ENCODE data around the gene GOLGA6A. TPM values are rescaled to one million over a fixed set of nuclear protein-coding genes. Genes with fewer than 3 reads are reported as not detected.
A peak's percentile ranks its signal among the peaks of the same experiment; 100 is the strongest.

The GOLGA6A gene
- total and polyA plus RNA-seq, 4 donors: 0.03 to 0.14 TPM; not detected in 2

GRCh38 chr15:74045636-74046274 lies 36.6 kb downstream of the GOLGA6A start:
- no peak overlapping the region for H3K9ac ChIP-seq (ENCODE audit: insufficient read depth in 1 of 2, low read length in 2 of 2)
- H3K27ac ChIP-seq (ENCODE audit: low read depth in 1 of 2, low read length in 1 of 2): peak overlapping the region in 1 of 2 donors; percentile 11
- TF ChIP-seq, protein P1, sequence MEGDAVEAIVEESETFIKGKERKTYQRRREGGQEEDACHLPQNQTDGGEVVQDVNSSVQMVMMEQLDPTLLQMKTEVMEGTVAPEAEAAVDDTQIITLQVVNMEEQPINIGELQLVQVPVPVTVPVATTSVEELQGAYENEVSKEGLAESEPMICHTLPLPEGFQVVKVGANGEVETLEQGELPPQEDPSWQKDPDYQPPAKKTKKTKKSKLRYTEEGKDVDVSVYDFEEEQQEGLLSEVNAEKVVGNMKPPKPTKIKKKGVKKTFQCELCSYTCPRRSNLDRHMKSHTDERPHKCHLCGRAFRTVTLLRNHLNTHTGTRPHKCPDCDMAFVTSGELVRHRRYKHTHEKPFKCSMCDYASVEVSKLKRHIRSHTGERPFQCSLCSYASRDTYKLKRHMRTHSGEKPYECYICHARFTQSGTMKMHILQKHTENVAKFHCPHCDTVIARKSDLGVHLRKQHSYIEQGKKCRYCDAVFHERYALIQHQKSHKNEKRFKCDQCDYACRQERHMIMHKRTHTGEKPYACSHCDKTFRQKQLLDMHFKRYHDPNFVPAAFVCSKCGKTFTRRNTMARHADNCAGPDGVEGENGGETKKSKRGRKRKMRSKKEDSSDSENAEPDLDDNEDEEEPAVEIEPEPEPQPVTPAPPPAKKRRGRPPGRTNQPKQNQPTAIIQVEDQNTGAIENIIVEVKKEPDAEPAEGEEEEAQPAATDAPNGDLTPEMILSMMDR (IDR thresholded peaks at IDR 0.05; ENCODE audit: control extremely low read depth, extremely low read depth): no peak
- H3K36me3 ChIP-seq (ENCODE audit: control insufficient read depth in 4 of 4, insufficient read depth in 4 of 4, low read length in 4 of 4): peaks cover 0 to 18% (median 3%) of the 10 kb centered on the region in 4 donors
- WGBS, 2 donors: 81 to 82% methylated on average over 7 of the region's 7 CpGs
- no peaks in the 10 kb centered on the region for H3K9me3 ChIP-seq (ENCODE audit: control insufficient read depth in 4 of 4, insufficient read depth in 3 of 4, low read length in 3 of 4)
- H3K4me3 ChIP-seq: no peak overlapping the region
- no peaks in the 10 kb centered on the region for H3K27me3 ChIP-seq (ENCODE audit: control insufficient read depth in 3 of 3, insufficient read depth in 3 of 3, low read length in 2 of 3)
- DNase-seq: no peak
- H3K4me1 ChIP-seq (ENCODE audit: control insufficient read depth in 5 of 5, insufficient read depth in 5 of 5, low read length in 5 of 5): peaks cover 0 to 19% (median 12%) of the 10 kb centered on the region in 5 donors
- ATAC-seq (ENCODE audit: insufficient read depth, low FRiP score): no peak

DNA sequence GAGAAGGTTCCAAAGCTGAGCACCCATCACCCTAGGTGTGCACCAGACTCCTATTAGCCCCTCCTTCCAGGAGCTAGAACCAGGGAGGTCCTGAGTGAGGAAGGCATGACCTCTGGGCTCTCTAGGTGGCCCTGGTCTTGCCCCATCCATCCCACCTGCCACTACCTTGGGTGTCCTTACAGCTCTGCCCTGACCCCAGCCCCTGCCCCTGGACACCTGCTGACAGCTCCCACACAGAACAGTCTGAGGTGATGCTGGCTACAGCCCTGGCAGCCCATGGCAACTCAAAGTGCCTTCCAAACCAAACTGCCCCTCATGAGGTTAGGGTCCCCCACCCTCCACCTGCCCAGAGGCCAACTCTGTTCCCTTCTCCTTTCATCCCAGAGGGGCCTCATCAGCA lies 37.2 kb downstream of the GOLGA6A start:
- Histone ChIP-seq H3K4me3 (no peak overlapping the region), H3K27me3 (ENCODE audit: control insufficient read depth in 3 of 3, insufficient read depth in 3 of 3, low read length in 2 of 3) (no peaks in the 10 kb centered on the region), H3K27ac (ENCODE audit: low read depth in 1 of 2, low read length in 1 of 2) (peak overlapping the region in 1 of 2 donors; percentile 11), H3K9ac (ENCODE audit: insufficient read depth in 1 of 2, low read length in 2 of 2) (no peak overlapping the region), H3K9me3 (ENCODE audit: control insufficient read depth in 4 of 4, insufficient read depth in 3 of 4, low read length in 3 of 4) (no peaks in the 10 kb centered on the region), H3K4me1 (ENCODE audit: control insufficient read depth in 5 of 5, insufficient read depth in 5 of 5, low read length in 5 of 5) (peaks cover 0 to 22% (median 12%) of the 10 kb centered on the region in 5 donors), H3K36me3 (ENCODE audit: control insufficient read depth in 4 of 4, insufficient read depth in 4 of 4, low read length in 4 of 4) (peaks cover 0 to 18% (median 3%) of the 10 kb centered on the region in 4 donors)
- DNase-seq (no peak), ATAC-seq (ENCODE audit: insufficient read depth, low FRiP score) (no peak)
- TF ChIP-seq, protein P1 (IDR thresholded peaks at IDR 0.05; ENCODE audit: control extremely low read depth, extremely low read depth): no peak

GRCh38 chr15:74044267-74045110 lies 37.9 kb downstream of the GOLGA6A start:
- Histone ChIP-seq H3K9ac (ENCODE audit: insufficient read depth in 1 of 2, low read length in 2 of 2) (no peak overlapping the region), H3K27me3 (ENCODE audit: control insufficient read depth in 3 of 3, insufficient read depth in 3 of 3, low read length in 2 of 3) (no peaks in the 10 kb centered on the region), H3K27ac (ENCODE audit: low read depth in 1 of 2, low read length in 1 of 2) (peak overlapping the region in 1 of 2 donors; percentile 62), H3K36me3 (ENCODE audit: control insufficient read depth in 4 of 4, insufficient read depth in 4 of 4, low read length in 4 of 4) (peaks cover 0 to 21% (median 3%) of the 10 kb centered on the region in 4 donors), H3K4me1 (ENCODE audit: control insufficient read depth in 5 of 5, insufficient read depth in 5 of 5, low read length in 5 of 5) (peaks cover 0 to 29% (median 11%) of the 10 kb centered on the region in 5 donors), H3K9me3 (ENCODE audit: control insufficient read depth in 4 of 4, insufficient read depth in 3 of 4, low read length in 3 of 4) (no peaks in the 10 kb centered on the region), H3K4me3 (no peak overlapping the region)
- DNase-seq (no peak), ATAC-seq (ENCODE audit: insufficient read depth, low FRiP score) (no peak)
- TF ChIP-seq, protein P1 (IDR thresholded peaks at IDR 0.05; ENCODE audit: control extremely low read depth, extremely low read depth): no peak
- WGBS, 2 donors: 76 to 85% methylated on average over 31 of the region's 31 CpGs

Measured in lung (tissue), 12 donors.